Measurements from ENCODE around the gene PPFIA4. TPM values are rescaled to one million over a fixed set of nuclear protein-coding genes. Genes with fewer than 3 reads are reported as not detected.

Gene PPFIA4
- total and polyA plus RNA-seq, 2 of the 4 experiments (the other 2 are of a cell fraction): 5.4 to 13.7 TPM

GRCh38 chr1:203049077-203049476, 22.8 kb downstream of the PPFIA4 start:
- 71% methylated on average over 1 of the region's 4 CpGs; no CpG with 5 or more reads in 1 of the 2 experiments for WGBS, 2 experiments (ENCODE audit: extremely low coverage in 2 of 2, insufficient read length in 1 of 2)
- dilution Hi-C loops (cut with HindIII; ENCODE audit: low sequenced_read_pairs, unreplicated experiment): no loop called here

More at GRCh38 chr1:203049077-203049476, 22.8 kb downstream of the PPFIA4 start:
- H3K4me1 ChIP-seq (ENCODE audit: control insufficient read depth, insufficient read depth, low read length): peaks cover 8% of the 10 kb centered on the region
- H3K27ac ChIP-seq (ENCODE audit: insufficient read depth, low read length): no peak overlapping the region
- no peak for ATAC-seq (ENCODE audit: low read depth)
- H3K9me1 ChIP-seq (ENCODE audit: insufficient read depth, low read length): peaks cover 6% of the 10 kb centered on the region
- no peak overlapping the region for H2BK5ac ChIP-seq (ENCODE audit: low read depth, low read length, poor library complexity, severe bottlenecking)
- no peak overlapping the region for H2BK120ac ChIP-seq (ENCODE audit: low read depth, low read length)
- H3K23ac ChIP-seq (ENCODE audit: low read depth, low read length): no peak overlapping the region
- H2AFZ ChIP-seq (replicated peaks; ENCODE audit: low read length, poor library complexity): no peak overlapping the region
- no peak overlapping the region for H3K4me3 ChIP-seq (ENCODE audit: insufficient read depth, low read depth, low read length)
- no peaks in the 10 kb centered on the region for H4K20me1 ChIP-seq (ENCODE audit: insufficient read depth, low read length)
- H4K8ac ChIP-seq (ENCODE audit: low read depth in 2 of 2, low read length in 2 of 2): no peak overlapping the region
- H2AK9ac ChIP-seq (replicated peaks; ENCODE audit: low read depth, low read length, poor library complexity): no peak overlapping the region
- no peak overlapping the region for H3K18ac ChIP-seq (ENCODE audit: low read depth, low read length)
- ChIA-PET POLR2A (ENCODE audit: unreplicated experiment) (no interaction called here), CTCF (no interaction called here)
- no peak overlapping the region for H4K91ac ChIP-seq (ENCODE audit: insufficient read depth, low read depth, low read length)
- no TSS peak for BruUV-seq (replicated peaks)
- H3K27me3 ChIP-seq (ENCODE audit: control insufficient read depth, insufficient read depth, low read length): peaks cover 3% of the 10 kb centered on the region; the same call in 1 of the 2 replicates
- no peak for DNase-seq
- no peaks in the 10 kb centered on the region for H3K9me3 ChIP-seq (ENCODE audit: control insufficient read depth, insufficient read depth, low read length)
- peaks cover 20% of the 10 kb centered on the region for H3K36me3 ChIP-seq (ENCODE audit: control insufficient read depth, insufficient read depth, low read length)
- TF ChIP-seq MXI1 (IDR thresholded peaks at IDR 0.05; ENCODE audit: borderline replicate concordance, low read depth, low read length) (no peak), MAZ (IDR thresholded peaks at IDR 0.05; ENCODE audit: borderline replicate concordance, low read depth, low read length) (no peak)
- no peak overlapping the region for H3K14ac ChIP-seq (replicated peaks; ENCODE audit: low read depth, low read length)
- H3K4me2 ChIP-seq (ENCODE audit: low read depth, low read length): no peak overlapping the region
- H3K56ac ChIP-seq (ENCODE audit: extremely low read depth, insufficient read depth, low read length): no peak overlapping the region
- no peak overlapping the region for H3K9ac ChIP-seq (ENCODE audit: low read depth, low read length)
- no peak overlapping the region for H2BK15ac ChIP-seq (ENCODE audit: low read depth, low read length)
- H2BK20ac ChIP-seq (ENCODE audit: low read depth, low read length): no peak overlapping the region
- H2AK5ac ChIP-seq (ENCODE audit: low read depth, low read length): no peak overlapping the region
- intact Hi-C loops (cut with micrococcal nuclease) (no loop called here), in situ Hi-C loops (cut with MboI; ENCODE audit: low sequenced_read_pairs) (no loop called here)
- H4K5ac ChIP-seq (ENCODE audit: low read depth, low read length): no peak overlapping the region
- no peak overlapping the region for H3K4ac ChIP-seq (ENCODE audit: low read depth, low read length)
- no peaks in the 10 kb centered on the region for H3K79me1 ChIP-seq (ENCODE audit: low read depth in 1 of 2, low read length in 2 of 2)
